Hypothalamus (tissue), 51 donors: Measurements from ENCODE around the gene ZFAND5.

Experiments
- DNase-seq, 51 donors: peaks; one replicate each; lab custom pipeline; 2025; lab: John Stamatoyannopoulos, UW

The ZFAND5 gene

DNA sequence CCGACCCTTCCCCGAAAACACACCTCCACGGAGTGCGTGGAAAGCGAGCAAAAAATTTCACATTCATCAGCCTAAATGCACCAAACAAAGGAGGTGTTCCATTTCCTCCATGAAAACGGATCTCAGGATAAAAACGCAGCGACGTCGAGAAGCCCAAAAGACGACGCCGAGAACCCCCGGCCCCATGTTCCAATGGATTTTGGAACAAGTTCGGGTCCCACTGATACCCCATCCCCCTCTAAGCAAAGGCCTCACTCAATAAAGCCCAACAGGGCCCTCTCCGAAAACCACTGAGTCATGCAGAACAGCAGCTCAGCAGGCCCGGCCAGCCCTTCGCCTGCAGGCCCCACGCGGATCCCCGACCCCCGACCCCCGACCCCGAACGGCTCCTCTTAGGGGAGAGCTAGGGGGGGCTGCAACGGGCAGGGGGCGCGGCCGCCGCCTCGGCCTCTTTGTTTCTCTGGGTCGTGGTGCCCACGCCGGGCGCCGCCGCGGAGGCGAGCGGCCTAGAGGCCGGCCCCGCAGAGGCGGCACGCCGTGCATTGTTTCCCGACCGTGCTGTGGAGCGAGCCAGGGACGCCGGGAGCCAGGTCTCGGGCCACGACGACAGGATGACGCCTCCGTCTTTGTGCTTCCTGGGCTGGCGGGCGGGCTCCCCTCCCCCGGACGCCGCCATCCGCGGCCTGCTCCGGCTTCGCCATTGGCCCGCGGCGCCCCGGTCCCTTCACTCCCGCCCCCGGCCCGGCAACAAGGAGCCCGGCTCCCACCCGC, 915 bp downstream of the ZFAND5 start:
- peak in 46 of 51 donors; percentile 6 to 79 (median 53) for DNase-seq

DNA sequence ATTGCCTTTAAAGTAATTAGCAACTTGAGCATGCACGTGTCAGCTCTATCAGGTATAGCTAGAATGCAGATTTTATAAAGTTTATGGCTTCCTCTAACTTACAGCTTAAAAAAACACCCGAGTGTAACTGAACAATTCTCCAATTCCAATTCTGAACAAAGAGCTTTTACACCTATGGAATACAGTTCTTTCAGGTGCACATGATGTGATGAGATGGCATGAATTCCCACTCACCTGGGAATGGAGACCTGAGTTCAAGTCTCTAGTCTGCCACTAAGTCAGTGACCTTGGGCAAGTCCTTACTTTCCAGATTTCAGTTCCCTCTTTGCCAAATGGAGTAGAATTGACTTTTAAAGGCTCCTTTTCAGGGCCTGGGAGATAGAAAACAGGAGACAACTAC, 1.8 kb downstream of the ZFAND5 start:
- DNase-seq: peak in 1 of 51 donors; percentile 55

DNA sequence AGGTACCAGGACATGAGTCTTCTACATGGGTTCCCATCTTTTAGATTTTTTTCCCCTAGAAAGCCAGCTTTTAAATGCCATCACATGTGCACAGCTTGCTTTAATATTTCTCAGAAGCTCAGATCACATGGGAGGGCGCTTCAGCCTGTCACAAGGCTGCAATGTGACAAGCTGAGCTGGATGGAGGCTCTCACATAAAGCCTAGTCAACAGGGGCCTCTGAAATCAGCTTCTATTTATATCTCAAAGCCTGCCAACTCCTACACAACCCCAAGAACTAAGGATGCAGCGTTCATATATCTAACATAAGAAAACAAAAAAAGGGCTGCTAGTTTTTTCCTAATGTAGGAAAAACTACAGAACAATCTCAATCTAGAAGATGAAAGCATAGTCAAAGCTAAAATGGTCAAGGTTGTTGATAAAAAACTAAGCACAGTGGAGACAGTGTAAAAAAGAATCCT, 2.3 kb downstream of the ZFAND5 start:
- DNase-seq: peak in 49 of 51 donors; percentile 2 to 91 (median 68)

DNA sequence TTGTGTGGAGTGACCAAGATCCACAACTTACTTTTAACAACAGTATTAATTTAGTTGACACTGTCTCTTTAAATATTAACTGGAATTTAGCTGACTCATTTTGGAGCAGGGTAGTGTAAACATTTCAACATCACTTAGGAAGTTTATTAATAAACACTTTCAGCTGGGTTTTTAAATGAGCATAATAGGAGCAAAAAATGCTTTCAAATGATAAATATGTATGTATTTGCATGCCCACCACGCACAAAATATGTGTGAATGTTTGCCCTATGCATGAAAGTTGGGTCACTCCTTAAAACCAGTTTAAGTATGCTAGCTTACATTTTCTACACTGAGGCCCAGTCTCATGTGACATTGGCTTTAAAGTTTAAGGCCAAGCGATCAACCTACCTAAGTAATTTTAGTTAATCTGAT, 2.9 kb downstream of the ZFAND5 start:
- peak in 1 of 51 donors; percentile 75 for DNase-seq

DNA sequence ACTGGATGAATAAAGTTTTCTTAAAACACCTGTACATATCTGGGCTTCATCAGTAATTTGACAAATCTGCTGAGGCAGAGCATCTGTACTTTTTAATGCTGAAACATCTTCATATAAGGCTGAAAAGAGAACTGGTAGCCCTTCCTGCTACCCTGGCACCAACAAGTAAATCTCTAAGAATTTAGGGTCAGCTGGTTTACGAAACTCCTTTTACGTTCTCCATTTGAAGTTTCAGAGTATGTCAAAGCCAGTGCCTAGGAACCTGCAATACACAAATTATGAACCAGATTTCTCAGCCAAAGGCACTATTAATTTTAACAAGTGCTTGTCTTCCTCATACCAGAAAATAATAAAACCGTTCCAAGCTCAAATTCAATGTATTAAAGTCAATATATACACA, 3.8 kb downstream of the ZFAND5 start:
- no peak for DNase-seq

DNA sequence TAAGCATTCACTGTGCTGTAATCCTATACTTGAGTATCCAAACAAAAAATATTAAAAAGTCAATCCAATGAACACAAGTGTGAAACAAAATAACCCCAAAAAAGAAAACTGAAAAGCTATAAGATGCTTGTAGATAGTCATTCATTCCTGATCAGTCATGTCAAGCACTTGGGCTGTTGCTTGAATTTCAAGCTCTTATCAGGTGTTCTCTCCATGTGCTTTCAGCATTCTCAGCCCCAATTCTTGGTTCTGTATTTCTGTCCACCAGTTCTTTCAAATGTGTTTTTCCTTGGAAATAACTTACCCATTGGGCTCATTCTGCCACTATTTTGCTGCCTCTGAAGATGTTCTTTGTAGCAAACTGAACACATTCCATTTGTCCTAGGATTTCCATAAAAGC, 4.7 kb downstream of the ZFAND5 start:
- peak in 1 of 51 donors; percentile 14 for DNase-seq

DNA sequence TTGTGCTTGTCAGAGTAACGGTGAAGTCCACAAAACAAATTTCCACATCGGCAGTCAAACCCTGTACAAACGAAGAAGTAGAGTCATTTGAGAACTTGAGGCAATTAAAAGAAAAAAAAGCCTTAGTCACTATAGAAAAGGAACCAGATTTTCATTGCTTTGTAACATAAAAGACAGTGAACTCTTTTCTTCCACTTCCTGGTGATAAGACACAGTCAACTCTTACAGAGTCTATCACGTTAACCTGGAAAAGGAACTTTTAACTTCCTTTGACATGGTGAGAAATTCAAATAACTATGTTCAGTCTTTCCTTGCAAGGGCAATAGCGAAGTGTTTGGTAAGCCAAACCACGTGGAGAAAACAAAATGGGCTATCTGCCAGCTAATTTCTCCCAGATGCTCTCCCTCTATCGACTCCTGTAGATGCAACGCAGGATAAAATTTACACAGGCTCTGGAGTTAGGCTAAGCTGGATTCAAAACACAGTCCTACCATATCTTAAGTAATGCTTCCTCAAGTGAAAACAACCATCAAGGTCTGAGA, 8.9 kb downstream of the ZFAND5 start:
- peak in 3 of 51 donors; percentile 3 to 27 (median 6) for DNase-seq

DNA sequence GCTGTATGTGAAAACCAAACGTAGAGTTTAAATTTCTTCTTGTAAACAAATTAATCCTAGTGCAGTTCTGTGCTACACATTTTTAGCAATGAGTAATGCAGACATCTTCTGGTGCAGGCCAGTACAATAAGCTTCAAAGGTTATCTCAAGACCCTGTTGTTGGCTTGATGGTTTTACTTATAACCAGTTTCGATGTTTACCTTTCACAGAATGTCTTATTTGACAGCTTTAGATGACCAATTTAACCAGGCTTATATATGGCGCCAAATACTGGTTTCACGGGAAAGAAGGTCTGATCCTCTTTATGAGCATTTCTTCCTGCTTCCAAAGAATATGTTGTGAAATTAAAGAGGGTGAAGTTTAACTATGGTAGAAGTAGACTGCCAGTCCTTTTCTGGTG, 9.9 kb downstream of the ZFAND5 start:
- no peak for DNase-seq

DNA sequence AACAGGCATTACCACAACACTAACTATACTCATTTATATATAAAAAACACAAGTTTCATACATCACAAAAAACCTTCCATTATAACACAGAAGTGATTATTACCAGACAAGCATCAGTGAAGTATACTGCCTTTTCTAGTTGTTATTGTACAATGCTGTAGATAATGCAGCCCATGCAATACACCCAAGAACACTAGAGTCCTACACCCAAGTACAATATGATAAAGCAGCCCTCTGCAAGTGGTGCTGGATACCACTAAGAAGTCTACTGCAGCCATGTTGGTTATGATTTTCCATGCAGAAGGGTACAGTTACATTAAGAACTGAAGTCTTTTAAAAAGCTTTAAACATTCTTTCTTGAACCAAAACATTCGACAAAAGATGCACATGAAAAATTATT, 10.3 kb downstream of the ZFAND5 start:
- no peak for DNase-seq

DNA sequence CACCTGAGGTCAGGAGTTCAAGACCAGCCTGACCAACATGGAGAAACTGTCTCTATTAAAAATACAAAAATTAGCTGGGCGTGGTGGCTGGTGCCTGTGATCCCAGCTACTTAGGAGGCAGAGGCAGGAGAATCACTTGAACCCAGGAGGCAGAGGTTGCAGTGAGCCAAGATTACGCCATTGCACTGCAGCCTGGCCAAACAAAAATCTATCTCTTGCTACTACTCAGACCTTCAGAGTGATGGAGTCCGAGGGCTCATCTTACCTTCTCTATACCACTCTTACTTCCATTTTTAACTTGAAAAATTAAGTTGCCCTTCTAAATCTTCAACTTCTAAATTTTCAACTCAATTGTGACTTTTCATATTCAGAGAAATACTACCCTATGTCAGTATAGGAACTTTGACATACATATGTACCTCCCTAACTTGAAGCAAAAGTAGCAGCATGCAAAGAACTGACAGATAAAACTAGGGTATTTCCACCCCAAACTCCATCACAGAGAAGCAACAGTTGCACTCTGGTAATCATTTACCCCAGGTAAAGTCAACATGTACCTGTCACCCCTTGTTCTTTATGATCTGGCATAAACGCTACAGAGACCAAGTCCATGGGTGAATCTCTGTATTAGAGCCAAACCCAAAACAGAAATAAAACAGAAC, 11.4 kb downstream of the ZFAND5 start:
- no peak for DNase-seq

DNA sequence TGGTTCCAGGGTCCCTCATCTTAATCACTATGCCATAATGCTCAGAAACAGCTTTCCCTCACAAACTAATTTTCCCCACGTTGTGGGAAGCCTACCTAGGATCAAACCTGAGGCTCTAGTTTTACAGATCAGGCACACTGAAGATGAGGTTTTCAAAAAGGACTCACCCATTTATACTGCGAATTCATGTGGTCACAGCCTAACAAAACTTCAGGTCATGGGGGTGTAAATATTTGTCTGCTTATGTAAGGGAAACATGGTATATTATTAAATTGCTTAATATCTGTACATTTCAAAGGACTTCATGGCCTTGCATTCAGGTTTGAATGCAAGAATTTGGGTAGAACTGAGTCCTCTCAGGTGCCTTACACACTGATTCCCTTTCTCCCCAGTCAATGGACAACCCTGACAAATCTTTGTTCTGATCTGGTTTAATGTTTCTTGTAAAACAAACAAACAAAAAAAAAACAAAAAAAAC, 12.1 kb downstream of the ZFAND5 start:
- DNase-seq: no peak

DNA sequence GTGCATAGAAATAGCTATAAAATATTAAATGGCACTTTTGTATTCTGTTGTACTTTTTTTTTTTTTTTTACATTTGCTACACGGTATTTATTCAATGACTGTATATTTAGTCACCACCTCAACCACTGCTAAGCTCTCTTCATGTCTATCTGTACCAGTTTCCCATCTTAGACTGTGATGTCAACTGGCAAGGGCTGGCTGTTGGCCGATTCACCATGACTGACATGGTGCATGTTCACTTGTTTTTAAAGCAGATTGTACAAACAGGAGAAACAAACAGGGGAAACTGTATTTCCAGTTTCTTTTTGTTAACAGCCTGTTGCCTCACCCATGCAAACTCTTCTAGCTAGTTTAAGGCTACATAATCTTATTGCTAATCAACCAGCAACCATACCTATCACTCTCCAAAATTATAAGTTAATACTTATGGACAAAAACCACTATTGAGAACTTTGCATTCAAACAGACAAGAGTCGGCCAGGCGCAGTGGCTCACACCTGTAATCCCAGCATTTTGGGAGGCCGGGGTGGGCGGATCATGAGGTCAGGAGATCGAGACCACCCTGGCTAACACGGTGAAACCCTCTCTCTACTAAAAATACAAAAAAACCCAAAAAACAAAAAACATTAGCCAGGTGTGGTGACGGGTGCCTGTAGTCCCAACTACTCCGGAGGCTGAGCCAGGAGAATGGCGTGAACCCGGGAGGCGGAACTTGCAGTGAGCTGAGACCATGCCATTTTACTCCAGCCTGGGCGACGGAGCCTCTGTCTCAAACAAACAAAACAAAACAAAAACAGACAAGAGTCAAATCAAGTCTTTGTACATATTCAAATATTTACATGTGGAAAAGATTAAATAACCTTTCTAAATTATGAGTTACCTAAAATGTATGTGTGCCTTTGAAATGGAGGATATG, 13.2 kb downstream of the ZFAND5 start:
- no peak for DNase-seq

DNA sequence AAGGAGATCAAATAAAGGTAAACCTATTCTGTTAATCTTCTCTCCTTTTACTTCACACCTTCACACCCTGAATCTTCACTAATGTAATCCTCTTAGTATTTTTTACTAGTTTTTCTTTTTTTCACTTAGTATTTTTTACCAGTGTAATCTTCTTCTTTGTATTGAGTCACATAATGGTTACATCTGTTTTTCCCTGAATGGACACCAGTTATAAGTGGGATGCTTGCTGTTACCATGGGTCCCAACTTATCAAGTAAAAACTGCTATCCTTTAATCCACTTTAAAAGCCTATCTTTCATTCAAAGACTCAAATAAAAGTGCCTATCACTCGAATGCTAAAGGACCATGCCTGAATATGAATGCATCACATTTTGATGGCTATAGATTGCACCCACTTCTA, 15.1 kb downstream of the ZFAND5 start:
- no peak for DNase-seq

DNA sequence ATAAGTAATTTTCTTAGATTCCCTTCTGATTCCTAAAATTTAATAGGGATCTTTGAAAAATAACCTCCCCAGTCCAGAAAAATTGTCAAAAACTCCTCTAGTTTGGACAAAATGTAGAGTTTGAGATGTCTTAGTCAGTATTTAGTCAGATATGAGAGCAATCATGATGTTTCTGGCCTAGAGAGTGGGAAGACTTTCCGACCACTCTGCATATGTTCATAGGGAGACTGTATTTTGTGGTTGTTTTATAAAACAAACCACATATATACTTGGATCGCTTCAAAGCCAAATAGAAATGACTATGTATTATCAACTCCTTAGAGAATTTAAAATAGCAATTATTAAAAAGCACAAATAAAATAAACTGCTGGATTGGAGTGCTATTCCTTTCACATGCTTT, 15.8 kb downstream of the ZFAND5 start:
- no peak for DNase-seq

DNA sequence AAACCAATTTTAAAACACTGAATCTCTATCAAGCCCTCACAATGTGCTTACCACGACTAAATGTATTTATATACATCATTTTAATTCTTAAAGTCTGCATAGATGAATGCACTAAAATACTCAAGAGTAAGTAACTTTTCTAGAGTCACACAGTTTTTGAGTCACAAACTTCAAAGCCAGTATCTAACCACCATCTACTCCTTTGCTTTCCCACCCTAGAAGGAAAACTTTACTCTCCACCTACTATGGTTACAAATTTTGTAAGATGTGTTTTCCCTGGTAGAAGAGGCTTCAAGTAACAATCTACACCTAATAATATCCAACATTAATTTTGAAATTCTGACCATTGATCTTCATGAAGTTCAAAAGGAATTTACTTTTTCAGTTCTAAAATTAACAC, 18.7 kb downstream of the ZFAND5 start:
- no peak for DNase-seq

DNA sequence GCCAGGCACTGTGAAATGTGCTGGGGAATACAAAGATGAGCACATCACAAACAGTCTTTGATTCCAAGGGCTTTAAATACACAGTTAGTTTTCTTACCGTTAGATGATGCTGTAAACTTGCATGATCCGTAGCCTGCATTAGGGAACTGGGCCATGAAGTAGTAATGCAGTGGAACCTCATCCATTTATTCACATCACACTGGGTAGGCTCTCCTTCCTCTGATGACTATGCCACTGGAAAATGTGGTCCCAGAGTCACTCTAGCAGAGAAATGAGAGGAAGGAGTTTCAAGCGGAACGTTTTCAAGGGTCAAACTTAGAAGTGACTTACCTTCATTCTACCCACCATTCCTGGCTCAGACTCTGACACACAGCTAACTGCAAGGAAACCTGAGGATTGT, 26.4 kb downstream of the ZFAND5 start:
- no peak for DNase-seq

DNA sequence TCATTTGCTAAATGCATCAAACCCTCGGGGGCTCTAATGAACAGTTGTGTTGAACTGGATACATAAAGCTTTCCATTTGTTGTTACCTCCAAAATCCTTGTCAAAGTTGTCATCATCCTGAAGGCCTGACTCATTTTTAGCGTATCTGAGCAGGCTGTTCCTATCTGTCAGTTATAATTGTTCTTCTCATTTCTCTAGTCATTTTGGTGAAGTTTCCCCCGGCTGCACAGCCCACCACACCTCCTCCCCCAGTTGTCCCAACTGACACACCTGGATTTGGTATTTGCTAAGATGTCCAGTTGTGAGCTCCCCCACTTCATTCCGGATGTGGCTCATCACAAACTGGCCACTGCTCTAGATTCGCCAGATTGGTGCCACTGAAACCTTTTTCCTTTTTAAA, 27.7 kb downstream of the ZFAND5 start:
- peak in 1 of 51 donors; percentile 11 for DNase-seq

DNA sequence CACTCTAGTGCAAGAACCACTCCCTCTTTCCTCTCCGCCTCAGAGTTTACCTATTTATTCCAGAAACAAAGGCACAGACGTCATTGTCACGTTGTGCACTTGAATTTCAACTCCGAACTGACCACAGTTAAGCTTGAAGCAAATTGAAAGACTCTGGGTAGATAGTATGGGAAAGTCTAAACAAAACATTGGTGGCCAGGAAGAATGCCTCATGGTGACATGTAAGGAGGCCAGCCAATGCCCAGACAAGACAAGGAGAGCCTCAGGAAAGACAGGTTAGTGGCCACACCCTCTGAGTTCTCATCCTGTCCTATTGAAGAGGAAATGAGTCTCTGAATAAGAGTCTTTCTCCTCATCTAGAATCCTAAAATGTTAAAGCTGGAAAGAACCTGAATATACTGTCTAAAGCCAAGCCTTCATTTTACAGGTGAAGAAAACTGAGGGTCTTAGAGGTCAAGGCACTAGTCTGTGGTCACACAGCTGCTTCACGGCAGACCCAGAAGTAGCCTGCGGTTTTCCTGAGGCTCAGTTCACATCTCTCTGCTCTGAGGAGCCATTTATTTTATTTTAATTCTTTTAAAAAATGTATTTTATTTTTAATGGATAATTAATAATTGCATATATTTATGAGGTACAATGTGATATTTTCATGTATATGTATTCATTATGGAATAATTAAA, 30.2 kb downstream of the ZFAND5 start:
- DNase-seq: no peak

DNA sequence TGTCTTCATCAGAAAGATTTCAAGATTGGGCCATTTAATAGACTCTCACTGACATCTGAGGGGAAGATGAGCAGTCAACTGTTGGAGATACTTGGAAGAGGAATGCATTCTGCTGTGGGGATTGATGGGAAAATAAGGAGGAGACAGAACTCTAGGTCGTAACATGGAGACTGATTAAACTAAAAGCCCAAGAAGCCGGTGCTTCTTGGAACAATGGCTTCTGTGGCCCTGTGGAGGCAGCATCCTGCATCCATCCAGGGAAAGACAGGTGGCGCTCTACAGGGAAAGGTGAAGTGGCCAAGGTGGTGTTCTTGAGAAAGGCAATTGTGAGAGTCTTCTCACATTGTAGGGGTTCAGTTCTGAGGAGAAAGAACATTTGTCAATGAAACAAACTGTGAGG, 31.3 kb downstream of the ZFAND5 start:
- no peak for DNase-seq

DNA sequence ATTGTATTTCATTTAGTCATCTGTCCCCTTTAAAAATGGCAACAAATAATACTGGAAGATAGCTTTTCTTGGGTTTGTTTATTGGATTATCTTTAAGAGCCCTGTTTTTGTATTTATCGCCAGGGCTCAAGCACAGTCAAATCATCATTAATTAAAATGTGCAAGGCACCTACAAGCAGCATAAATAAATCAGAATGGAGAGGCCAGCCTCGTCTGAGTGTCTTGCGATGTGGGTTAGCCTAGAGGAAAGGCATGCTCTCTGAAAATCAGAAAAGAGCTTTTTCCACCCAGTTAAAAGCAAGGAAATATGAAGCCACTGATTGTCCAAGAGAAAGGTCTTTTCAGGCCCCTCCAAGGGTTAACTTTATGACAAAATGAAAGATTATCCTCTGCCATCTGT, 31.8 kb downstream of the ZFAND5 start:
- DNase-seq: no peak
